Fibroblast of peridontal ligament (primary cell): ENCODE data around the gene HLA-F.

Source experiments
- DNase-seq: peaks from one replicate; pipeline ENCODE4 v3.0.0-alpha.2; 2010; ENCODE audit errors: extremely low read depth

HLA-F gene

DNA sequence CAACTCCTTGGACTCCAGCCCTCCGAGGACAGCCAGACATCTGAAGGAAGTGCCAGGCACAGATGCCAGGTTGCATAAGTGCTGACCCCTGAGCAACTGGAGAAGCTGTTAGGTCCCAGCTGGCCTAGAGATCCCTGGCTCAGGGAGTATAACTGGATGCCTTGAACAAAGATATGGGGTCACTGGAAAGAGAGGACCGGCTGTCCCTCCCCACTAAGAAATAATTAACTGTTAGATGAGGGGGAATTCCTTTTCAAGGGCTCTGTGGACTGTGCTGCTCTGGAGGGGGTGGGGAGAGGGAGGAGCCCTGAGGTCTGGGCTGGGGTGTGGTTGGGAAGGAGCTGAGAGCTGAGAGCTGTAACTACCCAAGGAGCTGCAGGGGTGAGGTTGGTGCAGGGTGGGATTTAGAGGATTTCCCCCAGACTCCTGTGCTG, 39.6 kb downstream of the HLA-F start:
- DNase-seq, result no peak

DNA sequence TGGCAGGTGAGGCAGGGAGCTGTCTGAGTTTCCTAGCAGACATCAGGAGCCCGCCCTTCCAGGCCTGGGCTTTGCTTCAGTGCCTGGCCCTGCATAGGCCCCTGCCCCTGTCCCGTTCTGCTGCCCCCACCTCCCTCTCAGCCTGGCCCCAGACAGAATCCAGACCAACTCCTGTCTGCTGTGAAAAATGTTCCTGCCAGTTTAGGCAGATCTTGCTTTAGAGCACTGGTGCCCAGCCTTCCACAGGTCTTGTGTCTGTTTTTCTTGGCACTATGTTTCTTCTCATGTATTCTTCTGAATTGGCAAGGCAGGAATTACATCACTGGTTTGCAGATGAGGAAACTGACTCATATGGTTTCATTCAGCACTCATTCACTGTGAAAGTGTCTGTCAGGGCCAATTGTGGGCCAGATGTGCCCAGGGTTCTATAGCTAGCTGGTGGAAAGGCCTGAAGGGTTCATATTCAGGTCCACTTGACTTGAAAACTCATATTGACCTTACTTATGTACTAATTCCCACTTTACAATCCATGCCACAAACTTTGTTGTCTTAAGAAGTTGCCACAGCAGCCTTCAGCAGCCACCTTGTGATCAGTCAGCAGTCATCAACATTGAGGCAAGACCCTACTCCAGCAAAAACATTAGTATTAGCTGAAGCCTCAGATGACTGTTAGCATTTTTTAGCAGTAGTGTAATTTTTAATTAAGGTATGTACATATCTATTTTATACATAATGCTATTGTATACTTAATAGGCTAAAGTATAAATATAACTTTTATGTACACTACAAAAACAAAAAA, 40.5 kb downstream of the HLA-F start:
- peak; percentile 90 for DNase-seq

DNA sequence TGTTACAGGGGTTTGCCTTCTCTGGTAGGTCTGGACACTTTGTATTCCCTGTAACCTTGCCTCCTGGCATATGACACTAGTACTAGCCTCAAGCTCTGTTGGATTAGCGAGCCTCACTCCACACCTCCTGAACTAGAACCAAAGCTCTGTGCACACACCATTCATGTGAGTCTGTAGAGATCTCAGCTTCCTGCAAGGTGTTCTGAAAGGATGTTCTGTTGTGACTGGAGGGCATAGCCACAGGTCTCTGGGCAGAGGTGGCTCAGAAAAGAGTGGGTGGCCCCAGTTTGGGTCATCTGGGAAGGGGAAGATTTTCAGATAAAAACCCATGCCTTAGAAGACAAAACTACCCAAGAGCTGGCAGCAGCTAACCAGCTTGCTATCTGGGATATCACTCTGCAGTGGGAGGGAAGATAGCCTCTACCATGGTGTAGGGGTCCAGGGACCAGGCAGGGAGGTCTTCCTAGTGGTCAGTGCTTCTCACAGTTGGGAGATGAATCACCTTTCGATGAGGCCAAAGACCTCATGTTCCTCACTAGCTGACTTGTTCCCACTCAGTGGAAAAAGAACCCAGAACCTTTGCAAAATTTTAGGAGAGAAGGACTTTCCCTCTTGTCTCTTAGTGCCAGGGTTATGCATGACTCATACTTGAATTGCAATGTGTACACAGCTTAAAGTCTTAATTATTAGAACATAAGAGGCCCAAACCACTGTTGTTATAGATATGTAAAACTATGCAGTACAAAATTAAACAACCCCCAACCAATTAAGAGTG, 41.4 kb downstream of the HLA-F start:
- peak; percentile 32 for DNase-seq

DNA sequence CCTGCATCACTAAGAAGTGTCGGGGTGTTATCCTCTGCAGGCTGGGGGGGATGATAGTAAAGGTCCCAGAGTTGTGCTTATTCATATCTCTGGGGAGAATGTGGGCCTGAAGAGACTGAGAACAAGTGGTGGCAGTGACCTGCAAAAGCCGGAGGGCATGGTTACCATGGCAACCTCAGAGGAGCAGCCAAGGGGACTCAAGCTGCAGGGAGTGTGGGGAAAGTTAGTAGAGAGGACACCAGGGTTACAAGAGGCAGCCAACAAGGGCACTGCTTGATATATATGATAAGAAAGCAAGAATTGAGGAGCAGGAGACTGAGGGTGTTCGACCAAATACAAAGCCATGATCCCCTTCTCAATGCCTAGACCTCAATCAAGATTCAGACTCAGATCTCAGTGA, 46.1 kb downstream of the HLA-F start:
- no peak for DNase-seq

DNA sequence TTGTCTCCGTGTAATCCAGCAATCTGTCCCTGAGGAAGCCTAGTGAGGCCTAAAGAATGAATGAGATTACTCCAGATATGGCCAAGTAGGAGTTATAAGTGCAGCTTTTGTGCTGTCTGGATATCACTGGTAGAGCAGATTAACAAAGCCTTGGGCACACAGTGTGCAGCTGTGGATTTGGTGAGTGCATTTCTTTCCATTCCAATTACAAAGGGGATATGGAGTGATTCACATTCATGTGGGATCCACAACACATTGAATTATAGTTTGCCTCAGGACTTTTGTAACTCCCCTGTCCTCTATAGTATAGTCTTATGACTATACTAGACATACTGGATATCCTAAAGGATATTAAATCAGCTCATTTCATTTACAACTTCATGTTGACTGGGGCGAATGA, 47.1 kb downstream of the HLA-F start:
- DNase-seq, result no peak

DNA sequence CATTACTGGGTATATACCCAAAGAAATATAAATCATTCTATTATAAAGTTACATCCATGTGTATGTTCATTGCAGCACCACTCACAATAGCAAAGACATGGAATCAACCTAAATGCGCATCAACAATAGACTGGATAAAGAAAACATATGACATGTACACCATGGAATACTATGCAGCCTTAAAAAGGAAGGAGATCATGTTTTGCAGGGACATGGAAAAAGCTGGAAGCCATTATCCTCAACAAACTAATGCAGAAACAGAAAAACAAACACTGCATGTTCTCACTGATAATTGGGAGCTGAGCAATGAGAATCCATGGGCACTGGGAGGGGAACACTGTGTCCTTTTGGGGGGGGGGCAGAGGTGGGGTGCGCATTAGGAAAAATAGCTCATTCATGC, 53.5 kb downstream of the HLA-F start:
- no peak for DNase-seq
